Measurements from ENCODE around the gene CACNA2D3. TPM values are rescaled to one million over a fixed set of nuclear protein-coding genes. Genes with fewer than 3 reads are reported as not detected.

The CACNA2D3 gene
- total and polyA plus RNA-seq, 2 experiments from 2014 or later: 1.1 to 2.5 TPM

DNA sequence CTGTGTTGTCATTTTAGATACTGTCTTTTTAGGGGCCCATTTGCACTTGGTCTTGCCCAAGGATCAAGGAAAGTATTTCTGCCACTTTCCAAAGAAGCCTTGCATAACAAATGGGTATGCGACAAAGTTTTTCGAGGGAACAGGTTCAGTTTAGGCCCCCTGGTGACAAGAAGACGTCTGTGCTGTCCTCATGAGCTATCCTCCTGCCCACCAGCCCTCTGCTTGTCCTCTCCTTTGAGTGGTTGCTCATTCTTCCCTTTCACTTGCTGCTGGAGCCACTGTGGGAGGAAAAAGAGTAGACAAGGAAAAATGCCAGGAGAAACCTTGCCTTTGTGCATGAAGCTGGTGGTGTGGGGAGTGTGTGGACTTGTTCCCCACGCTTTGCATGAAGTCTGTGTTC, 171.9 kb downstream of the CACNA2D3 start:
- TF ChIP-seq EZH2phosphoT487 (IDR thresholded peaks at IDR 0.05; ENCODE audit: low read depth, severe bottlenecking, unreplicated experiment) (no peak), EZH2 (IDR thresholded peaks at IDR 0.05; ENCODE audit: borderline replicate concordance) (no peak)
- TF ChIP-seq, protein P1, sequence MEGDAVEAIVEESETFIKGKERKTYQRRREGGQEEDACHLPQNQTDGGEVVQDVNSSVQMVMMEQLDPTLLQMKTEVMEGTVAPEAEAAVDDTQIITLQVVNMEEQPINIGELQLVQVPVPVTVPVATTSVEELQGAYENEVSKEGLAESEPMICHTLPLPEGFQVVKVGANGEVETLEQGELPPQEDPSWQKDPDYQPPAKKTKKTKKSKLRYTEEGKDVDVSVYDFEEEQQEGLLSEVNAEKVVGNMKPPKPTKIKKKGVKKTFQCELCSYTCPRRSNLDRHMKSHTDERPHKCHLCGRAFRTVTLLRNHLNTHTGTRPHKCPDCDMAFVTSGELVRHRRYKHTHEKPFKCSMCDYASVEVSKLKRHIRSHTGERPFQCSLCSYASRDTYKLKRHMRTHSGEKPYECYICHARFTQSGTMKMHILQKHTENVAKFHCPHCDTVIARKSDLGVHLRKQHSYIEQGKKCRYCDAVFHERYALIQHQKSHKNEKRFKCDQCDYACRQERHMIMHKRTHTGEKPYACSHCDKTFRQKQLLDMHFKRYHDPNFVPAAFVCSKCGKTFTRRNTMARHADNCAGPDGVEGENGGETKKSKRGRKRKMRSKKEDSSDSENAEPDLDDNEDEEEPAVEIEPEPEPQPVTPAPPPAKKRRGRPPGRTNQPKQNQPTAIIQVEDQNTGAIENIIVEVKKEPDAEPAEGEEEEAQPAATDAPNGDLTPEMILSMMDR (IDR thresholded peaks at IDR 0.05; ENCODE audit: poor library complexity): no peak
- 39% methylated on average over 4 of the region's 4 CpGs for whole genome bisulfite sequencing (ENCODE audit: low lambda C conversion rate, missing lambda C conversion rate)

DNA sequence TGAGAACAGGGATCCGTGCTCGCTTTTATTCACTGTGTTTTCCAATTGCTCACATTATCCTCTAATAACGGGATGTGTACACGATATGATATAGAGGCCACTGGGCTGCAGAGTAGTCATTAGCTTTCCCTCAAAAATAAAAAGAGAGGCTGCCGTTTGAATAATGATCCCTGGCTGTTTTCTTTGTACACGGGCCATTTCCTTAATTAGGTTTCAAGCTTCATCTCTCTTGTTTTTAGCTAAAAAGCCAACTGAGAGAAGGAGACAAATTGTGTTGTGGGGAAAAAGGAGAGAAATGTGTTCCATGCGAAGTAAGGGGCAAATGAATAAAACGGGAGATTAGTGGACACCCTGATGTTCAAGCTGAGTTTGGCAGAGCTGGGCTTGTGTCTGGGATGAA, 174.2 kb downstream of the CACNA2D3 start:
- Histone ChIP-seq H3K4me3 (no peak overlapping the region), H3K9me2 (replicated peaks; ENCODE audit: insufficient read depth) (no peaks in the 10 kb centered on the region), H3K4me2 (no peak overlapping the region), H3K79me2 (no peaks in the 10 kb centered on the region), H3K4me1 (ENCODE audit: insufficient read depth) (no peaks in the 10 kb centered on the region), H3K27me3 (peaks cover 10% of the 10 kb centered on the region), H4K20me1 (ENCODE audit: insufficient read depth, poor library complexity, severe bottlenecking) (no peaks in the 10 kb centered on the region), H3K9me3 (ENCODE audit: low read depth) (no peaks in the 10 kb centered on the region), H3K27ac (no peak overlapping the region), H2AFZ (no peak overlapping the region), H3K36me3 (replicated peaks; ENCODE audit: insufficient read depth, low read depth) (no peaks in the 10 kb centered on the region)
- DNase-seq (ENCODE audit: low spot score): no peak
- 73% methylated on average over 8 of the region's 8 CpGs for WGBS (ENCODE audit: low lambda C conversion rate, missing lambda C conversion rate)
- no peak for TF ChIP-seq EZH2 (IDR thresholded peaks at IDR 0.05; ENCODE audit: borderline replicate concordance)
- TF ChIP-seq, protein P1 (IDR thresholded peaks at IDR 0.05; ENCODE audit: poor library complexity): no peak

More for the DNA sequence above, 171.9 kb downstream of the CACNA2D3 start:
- H3K4me1 ChIP-seq (ENCODE audit: insufficient read depth): no peaks in the 10 kb centered on the region
- no peaks in the 10 kb centered on the region for H3K79me2 ChIP-seq
- no peak overlapping the region for H3K27ac ChIP-seq
- DNase-seq (ENCODE audit: low spot score): no peak
- H4K20me1 ChIP-seq (ENCODE audit: insufficient read depth, poor library complexity, severe bottlenecking): no peaks in the 10 kb centered on the region
- no peak overlapping the region for H2AFZ ChIP-seq
- H3K4me3 ChIP-seq: no peak overlapping the region
- no peak overlapping the region for H3K4me2 ChIP-seq
- H3K27me3 ChIP-seq: peaks cover 9% of the 10 kb centered on the region
- no peaks in the 10 kb centered on the region for H3K9me3 ChIP-seq (ENCODE audit: low read depth)
- no peaks in the 10 kb centered on the region for H3K9me2 ChIP-seq (replicated peaks; ENCODE audit: insufficient read depth)
- no peaks in the 10 kb centered on the region for H3K36me3 ChIP-seq (replicated peaks; ENCODE audit: insufficient read depth, low read depth)

DNA sequence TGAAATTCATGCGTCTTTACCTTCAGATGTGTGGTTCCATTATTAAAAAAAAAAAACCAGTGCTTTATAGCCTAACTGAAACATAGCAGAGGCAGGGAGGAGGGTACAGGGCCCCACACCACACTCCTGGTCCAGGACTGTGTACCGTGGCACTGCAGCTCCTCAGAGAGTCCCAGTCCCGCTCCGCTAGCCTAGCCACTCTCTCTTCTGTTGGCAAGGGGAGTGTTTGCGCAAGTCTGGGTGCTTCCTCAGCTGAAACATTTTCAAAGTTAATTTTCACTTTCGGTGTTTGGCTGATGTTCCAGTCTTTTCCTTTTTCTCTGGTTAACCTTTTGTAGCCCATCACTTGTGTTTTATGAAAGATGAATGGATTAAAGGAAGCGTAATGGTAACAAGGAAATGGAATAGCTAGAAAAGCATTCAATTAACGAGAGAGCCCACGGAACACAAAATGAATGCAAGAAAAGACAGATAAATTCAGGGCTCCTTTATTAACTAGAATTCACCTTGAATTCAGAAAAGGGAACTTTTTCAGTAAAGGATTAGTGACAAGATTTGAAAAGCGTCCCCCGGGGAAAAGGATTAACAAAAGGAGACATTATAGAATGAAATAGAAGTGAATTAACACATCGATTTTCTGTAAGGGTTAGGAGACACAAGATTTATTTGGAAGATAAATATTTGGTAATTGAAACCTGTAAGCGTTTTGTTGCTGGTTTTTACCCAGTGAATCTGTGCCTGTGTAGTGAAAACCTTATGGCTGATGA, 177.0 kb downstream of the CACNA2D3 start:
- no peak overlapping the region for H3K4me2 ChIP-seq
- TF ChIP-seq EZH2 (IDR thresholded peaks at IDR 0.05; ENCODE audit: borderline replicate concordance) (no peak), EZH2phosphoT487 (IDR thresholded peaks at IDR 0.05; ENCODE audit: low read depth, severe bottlenecking, unreplicated experiment) (no peak)
- TF ChIP-seq, protein P1 (IDR thresholded peaks at IDR 0.05; ENCODE audit: poor library complexity): no peak

More for the DNA sequence above, 177.0 kb downstream of the CACNA2D3 start:
- no peaks in the 10 kb centered on the region for H3K9me2 ChIP-seq (replicated peaks; ENCODE audit: insufficient read depth)
- H2AFZ ChIP-seq: no peak overlapping the region
- DNase-seq (ENCODE audit: low spot score): no peak
- no peaks in the 10 kb centered on the region for H3K9me3 ChIP-seq (ENCODE audit: low read depth)
- H3K4me3 ChIP-seq: no peak overlapping the region
- H3K27me3 ChIP-seq: peaks cover 12% of the 10 kb centered on the region
- WGBS (ENCODE audit: low lambda C conversion rate, missing lambda C conversion rate): 88% methylated on average over 13 of the region's 13 CpGs
- no peak overlapping the region for H3K27ac ChIP-seq
- H3K79me2 ChIP-seq: no peaks in the 10 kb centered on the region
- no peaks in the 10 kb centered on the region for H3K4me1 ChIP-seq (ENCODE audit: insufficient read depth)
- H3K36me3 ChIP-seq (replicated peaks; ENCODE audit: insufficient read depth, low read depth): no peaks in the 10 kb centered on the region
- no peaks in the 10 kb centered on the region for H4K20me1 ChIP-seq (ENCODE audit: insufficient read depth, poor library complexity, severe bottlenecking)

Data from hepatocyte (in vitro differentiated cells).